NCI-H510A treated with DMSO at 0.1 percent for 48 hours (cell line): Measurements from ENCODE around the gene DRG2.

Source experiments
- DNase-seq: peaks from one replicate; lab custom pipeline; 2025; lab: John Stamatoyannopoulos, UW

Gene DRG2

DNA sequence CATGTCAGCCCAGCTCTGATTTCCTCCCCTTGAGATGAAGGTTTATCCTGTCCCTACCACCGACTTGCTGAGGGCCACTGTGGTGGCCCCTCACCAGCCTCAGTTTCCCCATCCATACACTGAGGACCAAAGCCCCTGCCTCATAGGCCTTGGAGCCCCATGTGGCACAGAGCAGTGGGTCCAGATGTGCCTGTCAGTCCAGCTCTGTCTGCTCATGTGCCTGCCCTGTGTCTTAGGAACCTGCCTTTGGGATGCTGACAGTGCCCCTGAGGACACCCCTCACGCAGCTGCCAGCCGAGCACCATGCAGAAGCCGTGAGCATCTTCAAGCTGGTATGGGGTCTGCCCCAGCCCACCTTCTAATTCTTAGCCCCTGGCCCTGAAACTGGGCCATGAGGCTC is 56.5 kb downstream of the DRG2 start:
- no peak for DNase-seq

DNA sequence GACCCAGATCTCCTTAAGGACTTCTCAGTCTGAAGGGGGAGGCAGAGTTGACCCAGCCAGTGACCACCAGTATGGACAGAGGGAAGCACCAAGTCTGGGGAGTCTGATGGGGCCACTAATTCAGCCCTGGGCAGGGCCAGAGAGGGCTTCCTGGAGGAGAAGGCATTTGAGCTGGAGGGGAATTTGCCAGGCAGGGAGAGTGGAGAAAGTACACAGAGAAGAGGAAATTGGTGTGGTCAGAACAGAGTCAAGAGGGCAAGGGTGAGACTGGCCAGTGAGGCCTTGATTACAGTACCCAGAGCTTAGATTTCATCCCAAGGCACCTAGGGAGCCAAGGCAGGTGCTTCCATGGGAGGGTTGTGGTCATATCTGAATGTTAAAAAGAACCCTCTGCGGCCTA is 57.1 kb downstream of the DRG2 start:
- no peak for DNase-seq

DNA sequence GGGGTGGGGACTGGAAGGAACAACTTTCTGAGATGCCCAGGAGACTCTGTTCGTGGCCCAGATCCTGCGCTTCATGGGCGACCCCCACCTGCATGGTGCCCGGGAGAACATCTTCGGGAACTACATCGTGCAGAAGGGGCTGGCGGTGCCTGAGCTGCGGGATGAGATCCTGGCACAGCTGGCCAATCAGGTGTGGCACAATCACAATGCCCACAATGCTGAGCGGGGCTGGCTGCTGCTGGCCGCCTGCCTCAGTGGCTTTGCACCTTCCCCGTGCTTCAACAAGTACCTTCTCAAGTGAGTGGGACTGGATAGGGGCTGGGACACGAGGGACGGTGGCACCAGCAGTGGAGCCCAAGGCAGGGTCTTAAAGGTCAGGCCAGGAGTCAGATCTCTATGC is 58.1 kb downstream of the DRG2 start:
- no peak for DNase-seq

- DNase-seq: no peak
These were observed 58.5 kb downstream of the DRG2 start for GRCh38 chr17:18146259-18146658.

DNA sequence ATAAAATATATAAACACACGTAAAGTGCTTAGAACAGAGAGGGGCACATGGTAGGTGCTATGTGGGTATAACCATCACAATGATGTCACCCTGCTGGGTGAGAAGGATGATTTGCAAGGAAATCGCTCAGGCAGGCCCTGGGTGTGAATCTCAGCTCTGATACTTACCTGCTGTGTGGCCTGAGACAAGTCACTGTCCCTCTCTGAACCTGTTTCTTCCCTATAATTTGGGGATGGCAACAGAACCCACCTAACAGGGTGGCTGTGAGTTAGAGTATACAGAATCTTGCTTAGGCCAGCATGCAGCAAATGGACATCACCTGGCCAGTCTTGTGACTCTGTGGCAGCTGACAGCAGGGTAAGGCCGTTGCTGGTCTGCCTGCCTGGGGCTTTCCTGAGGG is 59.2 kb downstream of the DRG2 start:
- no peak for DNase-seq

DNA sequence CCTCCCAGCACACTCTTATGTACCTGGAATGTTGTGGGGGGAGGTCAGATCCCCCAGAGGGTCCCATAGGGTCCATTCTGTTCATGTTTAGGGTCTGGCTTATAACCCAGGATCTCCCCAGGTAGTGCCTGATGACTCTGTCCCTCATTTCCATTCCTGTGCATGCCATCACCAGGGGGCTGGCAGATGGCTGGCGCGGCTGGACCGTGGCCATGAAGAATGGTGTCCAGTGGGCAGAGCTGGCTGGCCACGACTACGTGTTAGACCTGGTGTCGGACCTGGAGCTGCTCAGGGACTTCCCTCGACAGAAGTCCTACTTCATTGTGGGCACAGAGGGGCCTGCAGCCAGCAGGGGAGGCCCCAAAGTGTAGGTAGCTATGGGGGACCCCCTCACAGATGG is 60.8 kb downstream of the DRG2 start:
- no peak for DNase-seq

- DNase-seq: no peak
These were observed 63.5 kb downstream of the DRG2 start for GRCh38 chr17:18151290-18151689.

GRCh38 chr17:18155179-18155578 is 67.4 kb downstream of the DRG2 start:
- DNase-seq: no peak

DNA sequence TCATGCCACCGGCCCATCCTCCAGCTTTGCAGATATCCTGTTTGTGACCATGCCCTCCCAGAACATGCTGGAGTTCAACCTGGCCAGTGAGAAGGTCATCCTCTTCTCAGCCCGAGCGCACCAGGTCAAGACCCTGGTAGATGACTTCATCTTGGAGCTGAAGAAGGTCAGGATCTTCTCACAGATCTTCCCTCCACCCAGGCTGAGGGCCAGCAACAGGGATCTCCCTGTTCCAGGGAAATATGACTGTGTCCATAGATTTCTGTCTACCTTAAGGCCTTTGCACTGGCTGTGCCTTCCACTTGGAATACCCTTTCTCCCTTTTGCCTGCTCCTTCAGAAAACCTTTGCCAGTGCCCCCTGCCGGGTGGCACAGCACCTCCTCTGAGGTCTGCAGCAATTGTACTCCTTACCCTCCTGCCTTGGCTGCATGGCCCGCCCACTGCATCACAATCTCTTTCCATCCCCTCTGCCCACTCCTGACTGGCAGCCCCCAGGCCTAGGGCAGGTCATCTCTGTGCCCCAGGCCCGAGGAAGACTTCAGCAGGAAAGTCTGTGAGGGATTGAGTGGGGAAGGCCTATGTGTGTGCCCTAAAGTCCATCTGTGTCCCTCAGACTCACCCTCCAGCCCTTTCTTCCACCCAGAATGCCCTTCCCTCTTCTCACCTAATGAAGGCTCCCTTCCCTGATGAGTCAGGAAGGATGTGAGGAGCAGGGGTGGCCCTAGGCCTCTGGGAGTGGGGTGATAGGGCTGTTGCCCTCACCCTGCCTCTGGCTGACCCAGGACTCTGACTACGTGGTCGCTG is 68.6 kb downstream of the DRG2 start:
- DNase-seq: no peak

GRCh38 chr17:18156976-18157280 is 69.2 kb downstream of the DRG2 start:
- DNase-seq: no peak
